Common myeloid progenitor, CD34-positive (primary cell): Measurements from ENCODE around the gene PHF19. TPM values are rescaled to one million over a fixed set of nuclear protein-coding genes. Genes with fewer than 3 reads are reported as not detected.

Experiments
- CTCF ChIA-PET: fragments of 350-600 bp; sonication (Branson Sonifier 250); formaldehyde crosslinking; loops from one replicate; lab custom pipeline; 2021; ENCODE audit warnings: antibody characterized with exemption; lab: Charles Lee
- POLR2A ChIA-PET: fragments of 350-600 bp; sonication (Branson Sonifier 250); formaldehyde crosslinking; loops from one replicate; lab custom pipeline; 2021; ENCODE audit warnings: antibody characterized with exemption; lab: Charles Lee
- DNase-seq, 3 donors: peaks; one replicate each; pipeline versions ENCODE4 v3.0.0 to v3.0.0-alpha.2; 2013
- H3K27ac ChIP-seq, 2 experiments: 1 replicate in 1 of 2; 2 replicates in 1 of 2; pipeline ENCODE4 v1.7.0; 2013; ENCODE audit warnings: inconsistent platforms in 2 of 2, low read length in 2 of 2, mild to moderate bottlenecking in 2 of 2, low read depth in 1 of 2, moderate library complexity in 1 of 2; ENCODE audit not compliant: severe bottlenecking in 2 of 2, insufficient read depth in 1 of 2, poor library complexity in 1 of 2
- H3K27me3 ChIP-seq, 5 experiments: replicated peaks in 2 of 5; 1 replicate in 3 of 5; 2 replicates in 2 of 5; pipeline versions ENCODE4 v1.6.1 to v1.7.0; 2013; ENCODE audit warnings: low read length in 4 of 5, mild to moderate bottlenecking in 2 of 5, moderate library complexity in 2 of 5, inconsistent platforms in 1 of 5; ENCODE audit not compliant: insufficient read depth in 5 of 5, control insufficient read depth in 4 of 5
- H3K36me3 ChIP-seq, 4 experiments: 1 replicate in 2 of 4; 2 replicates in 2 of 4; pipeline versions ENCODE4 v1.6.1 to v1.7.0; 2013; ENCODE audit warnings: low read length in 3 of 4, control low read depth in 1 of 4, mild to moderate bottlenecking in 1 of 4; ENCODE audit not compliant: control insufficient read depth in 4 of 4, insufficient read depth in 4 of 4
- H3K4me1 ChIP-seq, 4 experiments: 1 replicate in 3 of 4; 2 replicates in 1 of 4; pipeline versions ENCODE4 v1.6.1 to v1.7.1; 2013; ENCODE audit warnings: low read length in 3 of 4, mild to moderate bottlenecking in 3 of 4, control low read depth in 1 of 4, inconsistent platforms in 1 of 4, moderate library complexity in 1 of 4; ENCODE audit not compliant: control insufficient read depth in 4 of 4, insufficient read depth in 4 of 4; ENCODE audit errors: control extremely low read depth in 1 of 4
- H3K4me3 ChIP-seq, 7 experiments: 1 replicate in 4 of 7; 2 replicates in 3 of 7; pipeline versions ENCODE4 v1.5.1 to v1.7.0; 2013; ENCODE audit warnings: mild to moderate bottlenecking in 7 of 7, low read length in 6 of 7, moderate library complexity in 6 of 7, inconsistent platforms in 2 of 7, low read depth in 2 of 7, control low read depth in 1 of 7; ENCODE audit not compliant: insufficient read depth in 4 of 7, control insufficient read depth in 1 of 7; ENCODE audit errors: extremely low read depth in 1 of 7
- H3K9me3 ChIP-seq, 5 experiments: 1 replicate in 4 of 5; 2 replicates in 1 of 5; pipeline versions ENCODE4 v1.6.1 to v1.7.1; 2013; ENCODE audit warnings: low read length in 4 of 5, mild to moderate bottlenecking in 2 of 5, inconsistent platforms in 1 of 5, low read depth in 1 of 5, moderate library complexity in 1 of 5; ENCODE audit not compliant: control insufficient read depth in 4 of 5, insufficient read depth in 2 of 5; ENCODE audit errors: control extremely low read depth in 1 of 5
- WGBS: methylation state at CpG from one replicate; pipeline ENCODE4 v1.1.5; 2013; ENCODE audit not compliant: insufficient coverage; 5-methylcytosine and 5-hydroxymethylcytosine counted together
- polyA plus RNA-seq: library from polyadenylated mRNA; unstranded; fragments of 120-200 nt; gene quantifications from one replicate; pipeline ENCODE4 v1.2.1, GENCODE V29; 2013

Gene PHF19
- polyA plus RNA-seq: 38.3 TPM

- H3K9me3 ChIP-seq: no peaks in the 10 kb centered on the region
- under 1% methylated on average over 17 of the region's 45 CpGs for WGBS
- H3K27me3 ChIP-seq: no peaks in the 10 kb centered on the region
- POLR2A ChIA-PET: interaction anchor here (0.9 to 1.9 kb wide), 3 partner anchors 14 to 31 kb away, joined by 3 to 6 read pairs (median 5); no protein-coding TSS in a partner anchor
- H3K4me1 ChIP-seq: peaks cover 8 to 41% (median 30%) of the 10 kb centered on the region in 4 experiments
- H3K4me3 ChIP-seq: peak within 1 kb of the TSS; percentile 53 to 86 (median 75)
- no peak for DNase-seq
- CTCF ChIA-PET: interaction anchor here (1.0 to 3.7 kb wide), 6 partner anchors 8 to 27 kb away, joined by 3 to 13 read pairs (median 4); no protein-coding TSS in a partner anchor
- H3K36me3 ChIP-seq: peaks cover 0 to 37% (median 26%) of the 10 kb centered on the region in 4 experiments
- peak within 1 kb of the TSS; percentile 62 to 93 for H3K27ac ChIP-seq
These were observed at the start of gene PHF19 for GRCh38 chr9:120876842-120877240. Gene PHF19 (minus strand): TSS chr9:120877188. CDS start chr9:120874741, 2,447 bp downstream.

- POLR2A ChIA-PET: interaction anchor here (1.4 kb wide), 1 partner anchor 29 kb away, joined by 5 read pairs; no protein-coding TSS in a partner anchor
- Histone ChIP-seq H3K4me1 (peaks cover 8 to 50% (median 44%) of the 10 kb centered on the region in 4 experiments), H3K4me3 (peak within 1 kb of the TSS in 1 of 7 experiments; percentile 18), H3K9me3 (no peaks in the 10 kb centered on the region), H3K27ac (peak within 1 kb of the TSS in 1 of 2 experiments; percentile 51), H3K27me3 (no peaks in the 10 kb centered on the region), H3K36me3 (no peaks in the 10 kb centered on the region)
- CTCF ChIA-PET: interaction anchor here (1.4 to 5.9 kb wide), 6 partner anchors 9 to 29 kb away, joined by 3 to 29 read pairs (median 4); no protein-coding TSS in a partner anchor
- peak in 2 of 3 donors; percentile 78 to 82 for DNase-seq
- WGBS: 77% methylated on average over 6 of the region's 6 CpGs
These were observed 49.5 kb upstream of the PHF19 start, which contains the start of gene TRAF1 for GRCh38 chr9:120926397-120926928. Gene TRAF1 (minus strand): TSS chr9:120926796. CDS start chr9:120926075, 721 bp downstream.

GRCh38 chr9:120925535-120926396, 48.8 kb upstream of the PHF19 start:
- Histone ChIP-seq H3K9me3 (no peaks in the 10 kb centered on the region), H3K36me3 (no peaks in the 10 kb centered on the region), H3K4me3 (no peak overlapping the region), H3K27ac (peak overlapping the region in 1 of 2 experiments; percentile 51), H3K27me3 (no peaks in the 10 kb centered on the region), H3K4me1 (peaks cover 5 to 46% (median 37%) of the 10 kb centered on the region in 4 experiments)
- ChIA-PET POLR2A (interaction anchor here (1.1 to 1.4 kb wide), 2 partner anchors 29 to 57 kb away, joined by 3 to 5 read pairs; no protein-coding TSS in a partner anchor), CTCF (interaction anchor here (0.6 to 5.9 kb wide), 6 partner anchors 8 to 171 kb away, joined by 3 to 29 read pairs (median 4); no protein-coding TSS in a partner anchor)
- DNase-seq: peak; percentile 45 to 84 (median 79)
- WGBS: 75% methylated on average over 7 of the region's 13 CpGs

GRCh38 chr9:120924698-120925534, 47.9 kb upstream of the PHF19 start:
- CTCF ChIA-PET: interaction anchor here (0.7 to 5.9 kb wide), 4 partner anchors 11 to 55 kb away, joined by 3 to 29 read pairs (median 4); no protein-coding TSS in a partner anchor
- no peaks in the 10 kb centered on the region for H3K9me3 ChIP-seq
- DNase-seq: no peak
- H3K4me1 ChIP-seq: peaks cover 5 to 47% (median 35%) of the 10 kb centered on the region in 4 experiments
- no peaks in the 10 kb centered on the region for H3K36me3 ChIP-seq
- H3K27me3 ChIP-seq: no peaks in the 10 kb centered on the region
- POLR2A ChIA-PET: interaction anchor here (1.1 kb wide), 1 partner anchor 56 kb away, joined by 3 read pairs; no protein-coding TSS in a partner anchor
- 83% methylated on average over 6 of the region's 11 CpGs for WGBS
- H3K4me3 ChIP-seq: no peak overlapping the region
- H3K27ac ChIP-seq: no peak overlapping the region

- H3K27ac ChIP-seq: no peak overlapping the region
These were observed 46.8 kb upstream of the PHF19 start for GRCh38 chr9:120923620-120924328.

More at GRCh38 chr9:120923620-120924328, 46.8 kb upstream of the PHF19 start:
- H3K4me3 ChIP-seq: no peak overlapping the region
- CTCF ChIA-PET: interaction anchor here (0.7 to 5.9 kb wide), 6 partner anchors 15 to 108 kb away, joined by 3 to 29 read pairs (median 3); no protein-coding TSS in a partner anchor
- DNase-seq: no peak
- no peaks in the 10 kb centered on the region for H3K9me3 ChIP-seq
- H3K36me3 ChIP-seq: no peaks in the 10 kb centered on the region
- peaks cover 0 to 38% (median 27%) of the 10 kb centered on the region in 4 experiments for H3K4me1 ChIP-seq
- 97% methylated on average over 11 of the region's 11 CpGs for WGBS
- H3K27me3 ChIP-seq: no peaks in the 10 kb centered on the region
- POLR2A ChIA-PET: no interaction called here
